ENCODE measurements around the gene HCN2. TPM values are rescaled to one million over a fixed set of nuclear protein-coding genes. Genes with fewer than 3 reads are reported as not detected.

Gene HCN2
- total and polyA plus RNA-seq, 2 of the 13 experiments (the other 11 are each of a cell fraction or from before 2014, with no cell fraction given) = 0.01 TPM; not detected in 1

DNA sequence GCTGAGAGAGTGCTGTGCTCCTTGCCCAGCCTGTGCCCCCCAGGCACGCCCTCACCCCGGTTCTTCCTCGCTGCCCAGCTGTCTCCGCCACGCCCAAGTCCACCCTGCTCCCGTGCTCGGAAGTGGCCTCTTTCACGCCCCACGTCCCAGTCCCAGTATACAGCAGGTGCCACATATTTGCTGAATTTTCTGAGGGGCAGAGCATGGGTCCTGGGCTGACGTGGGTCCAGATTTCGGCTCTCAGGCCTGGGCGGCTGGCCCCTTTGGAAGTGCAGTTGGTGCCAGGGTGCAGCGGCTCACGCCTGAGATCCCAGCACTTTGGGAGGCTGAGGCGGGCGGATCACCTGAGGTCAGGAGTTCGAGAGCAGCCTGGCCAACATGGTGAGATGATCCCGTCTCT is 3.4 kb downstream of the HCN2 start:
- BruUV-seq (replicated peaks) = no TSS peak
- Histone ChIP-seq H2AFZ (ENCODE audit: low read length) (no peak overlapping the region), H3K4me2 (ENCODE audit: low read depth, low read length) (no peak overlapping the region), H3K36me3 (replicated peaks in 1 of 2; ENCODE audit: control insufficient read depth in 1 of 2, insufficient read depth in 2 of 2, low read length in 2 of 2) (no peaks in the 10 kb centered on the region), H3K27me3 (ENCODE audit: control insufficient read depth in 1 of 2, insufficient read depth in 2 of 2, low read length in 2 of 2) (peaks cover 16 to 86% of the 10 kb centered on the region in 2 experiments), H3K27ac (ENCODE audit: extremely low read length, insufficient read depth, low read length) (no peak overlapping the region), H3K9ac (ENCODE audit: insufficient read depth, low read depth, low read length) (no peak overlapping the region), H3K79me2 (ENCODE audit: insufficient read depth, low read length) (no peaks in the 10 kb centered on the region), H3K9me3 (ENCODE audit: low read length) (no peaks in the 10 kb centered on the region), H3K4me1 (ENCODE audit: insufficient read depth, low read length) (peaks cover 13% of the 10 kb centered on the region), H4K20me1 (ENCODE audit: insufficient read depth, low read length) (peaks cover 26% of the 10 kb centered on the region; the same call in 1 of the 2 replicates), H3K4me3 (replicated peaks in 1 of 3; ENCODE audit: insufficient read depth in 1 of 3, low read depth in 2 of 3, low read length in 3 of 3) (no peak overlapping the region)
- in situ Hi-C loops (cut with HindIII; ENCODE audit: extremely low pct_ligation_motif_present, low pct_unique_long_range_greater_than_20kb) (no loop called here), intact Hi-C loops (cut with micrococcal nuclease; ENCODE audit: unreplicated experiment) (no loop called here)
- TF ChIP-seq, protein P1, sequence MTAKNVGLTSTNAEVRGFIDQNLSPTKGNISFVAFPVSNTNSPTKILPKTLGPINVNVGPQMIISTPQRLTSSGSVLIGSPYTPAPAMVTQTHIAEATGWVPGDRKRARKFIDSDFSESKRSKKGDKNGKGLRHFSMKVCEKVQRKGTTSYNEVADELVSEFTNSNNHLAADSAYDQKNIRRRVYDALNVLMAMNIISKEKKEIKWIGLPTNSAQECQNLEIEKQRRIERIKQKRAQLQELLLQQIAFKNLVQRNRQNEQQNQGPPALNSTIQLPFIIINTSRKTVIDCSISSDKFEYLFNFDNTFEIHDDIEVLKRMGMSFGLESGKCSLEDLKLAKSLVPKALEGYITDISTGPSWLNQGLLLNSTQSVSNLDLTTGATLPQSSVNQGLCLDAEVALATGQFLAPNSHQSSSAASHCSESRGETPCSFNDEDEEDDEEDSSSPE (CRISPR knock-in tag; IDR thresholded peaks at IDR 0.05) = no peak
- TF ChIP-seq ZNF543 (CRISPR knock-in tag; IDR thresholded peaks at IDR 0.05) = no peak
- TF ChIP-seq KLF16 (CRISPR knock-in tag; IDR thresholded peaks at IDR 0.05) = no peak
- no peak for TF ChIP-seq SNAI1 (CRISPR knock-in tag; IDR thresholded peaks at IDR 0.05; ENCODE audit: borderline replicate concordance)
- no peak for FAIRE-seq
- WGBS (ENCODE audit: low lambda C conversion rate) = 29% methylated on average over 11 of the region's 18 CpGs
- ChIA-PET CTCF (ENCODE audit: low intra/inter-chr PET ratio, low total read pairs) (no interaction called here), POLR2A (no interaction called here)
- DNase-seq (ENCODE audit: low spot score) = no peak
- ATAC-seq = no peak

DNA sequence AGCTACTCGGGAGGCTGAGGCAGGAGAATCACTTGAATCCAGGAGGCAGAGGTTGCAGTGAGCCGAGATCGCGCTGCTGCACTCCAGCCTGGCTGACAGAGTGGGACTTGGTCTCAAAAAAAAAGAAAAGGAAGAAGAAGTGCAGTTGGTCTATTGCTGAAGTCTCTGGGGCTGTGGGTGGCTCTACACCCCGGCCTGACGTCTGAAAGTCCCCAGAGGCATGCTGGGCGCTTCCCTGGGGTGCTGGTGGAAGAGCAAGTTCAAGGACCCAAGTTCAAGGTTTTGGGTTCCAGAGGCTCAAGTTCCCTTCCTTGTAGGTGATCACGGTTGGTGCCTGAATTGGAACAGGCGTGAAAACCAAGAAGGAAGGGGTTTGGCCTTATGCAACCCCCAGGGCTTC is 3.8 kb downstream of the HCN2 start:
- H3K4me1 ChIP-seq (ENCODE audit: insufficient read depth, low read length) = peaks cover 9% of the 10 kb centered on the region
- H3K27ac ChIP-seq (ENCODE audit: extremely low read length, insufficient read depth, low read length) = no peak overlapping the region
- in situ Hi-C loops (cut with HindIII; ENCODE audit: extremely low pct_ligation_motif_present, low pct_unique_long_range_greater_than_20kb) = no loop called here
- no peaks in the 10 kb centered on the region for H3K9me3 ChIP-seq (ENCODE audit: low read length)
- WGBS (ENCODE audit: low lambda C conversion rate) = 19% methylated on average over 8 of the region's 9 CpGs
- no TSS peak for BruUV-seq (replicated peaks)
- ATAC-seq = no peak
- TF ChIP-seq SYNCRIP (IDR thresholded peaks at IDR 0.05; ENCODE audit: insufficient read depth, low read depth, low read length) (no peak), ZNF510 (CRISPR knock-in tag; IDR thresholded peaks at IDR 0.05; ENCODE audit: low read depth) (no peak), NFYB (CRISPR knock-in tag; IDR thresholded peaks at IDR 0.05) (no peak), CBX1 (IDR thresholded peaks at IDR 0.05; ENCODE audit: low read depth) (no peak), ZNF558 (CRISPR knock-in tag; IDR thresholded peaks at IDR 0.05; ENCODE audit: borderline replicate concordance) (no peak)
- no peaks in the 10 kb centered on the region for H3K79me2 ChIP-seq (ENCODE audit: insufficient read depth, low read length)
- no peak overlapping the region for H3K9ac ChIP-seq (ENCODE audit: insufficient read depth, low read depth, low read length)
- intact Hi-C loops (cut with micrococcal nuclease; ENCODE audit: unreplicated experiment) = no loop called here
- H3K27me3 ChIP-seq (ENCODE audit: control insufficient read depth in 1 of 2, insufficient read depth in 2 of 2, low read length in 2 of 2) = peaks cover 16 to 83% of the 10 kb centered on the region in 2 experiments
- no peak for DNase-seq (ENCODE audit: low spot score)
- H3K4me3 ChIP-seq (replicated peaks in 1 of 3; ENCODE audit: insufficient read depth in 1 of 3, low read depth in 2 of 3, low read length in 3 of 3) = no peak overlapping the region
- no peak overlapping the region for H2AFZ ChIP-seq (ENCODE audit: low read length)
- CTCF ChIA-PET (ENCODE audit: low intra/inter-chr PET ratio, low total read pairs) = no interaction called here
- H3K36me3 ChIP-seq (replicated peaks in 1 of 2; ENCODE audit: control insufficient read depth in 1 of 2, insufficient read depth in 2 of 2, low read length in 2 of 2) = no peaks in the 10 kb centered on the region
- POLR2A ChIA-PET = no interaction called here
- no peak for FAIRE-seq
- no peak overlapping the region for H3K4me2 ChIP-seq (ENCODE audit: low read depth, low read length)
- H4K20me1 ChIP-seq (ENCODE audit: insufficient read depth, low read length) = peaks cover 22% of the 10 kb centered on the region; the same call in 1 of the 2 replicates

Measured in HepG2 (cell line).